ENCODE measurements around the gene RBP3.

The RBP3 gene

GRCh38 chr10:47400786-47401185, 52.6 kb downstream of the RBP3 start:
- H3K27me3 ChIP-seq (ENCODE audit: low read depth, low read length) = 0 out of 2 replicates have a peak, but pooled peaks cover 6% of the 10 kb centered on the region
- no peak overlapping the region for H2AFZ ChIP-seq (ENCODE audit: low read depth, low read length)
- no peak overlapping the region for H3K27ac ChIP-seq (ENCODE audit: low read length)
- TF ChIP-seq CTCF (IDR thresholded peaks at IDR 0.05; ENCODE audit: low read depth, low read length) (no peak), EZH2phosphoT487 (IDR thresholded peaks at IDR 0.05; ENCODE audit: low read depth) (no peak)
- no peaks in the 10 kb centered on the region for H3K36me3 ChIP-seq (replicated peaks; ENCODE audit: low read depth, low read length)
- H3K4me2 ChIP-seq (ENCODE audit: low read length) = no peak overlapping the region
- H3K9me3 ChIP-seq (ENCODE audit: insufficient read depth, low read length) = no peaks in the 10 kb centered on the region
- no peak overlapping the region for H3K9ac ChIP-seq (ENCODE audit: low read length)
- no peaks in the 10 kb centered on the region for H4K20me1 ChIP-seq (ENCODE audit: insufficient read depth, low read length)
- H3K79me2 ChIP-seq (ENCODE audit: low read length) = no peaks in the 10 kb centered on the region
- no peak overlapping the region for H3K4me3 ChIP-seq (ENCODE audit: low read length)
- H3K4me1 ChIP-seq (ENCODE audit: low read length) = no peaks in the 10 kb centered on the region

DNA sequence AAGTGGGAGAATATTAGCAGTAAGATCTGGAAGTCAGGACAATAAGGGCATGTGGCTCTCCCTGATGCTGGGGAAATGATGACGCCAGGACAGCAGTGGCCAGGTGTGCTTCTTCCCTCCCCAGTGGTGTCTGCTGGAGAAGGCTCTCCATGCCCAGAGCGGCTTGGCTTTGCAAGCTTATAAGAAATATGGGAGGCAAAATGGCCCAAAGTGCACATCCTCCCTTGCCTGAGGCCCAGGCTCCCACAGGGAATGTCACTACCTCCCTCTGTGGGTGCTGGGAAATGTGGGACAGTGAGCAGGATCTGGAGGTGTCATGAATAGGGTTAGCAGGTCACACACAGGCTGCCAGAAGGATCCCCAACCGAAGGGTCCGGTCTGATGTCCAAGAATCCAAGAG, 53.0 kb downstream of the RBP3 start:
- no peak overlapping the region for H3K27ac ChIP-seq (ENCODE audit: low read length)
- no peaks in the 10 kb centered on the region for H3K79me2 ChIP-seq (ENCODE audit: low read length)
- H3K4me1 ChIP-seq (ENCODE audit: low read length) = no peaks in the 10 kb centered on the region
- 0 out of 2 replicates have a peak, but pooled peaks cover 6% of the 10 kb centered on the region for H3K27me3 ChIP-seq (ENCODE audit: low read depth, low read length)
- TF ChIP-seq CTCF (IDR thresholded peaks at IDR 0.05; ENCODE audit: low read depth, low read length) (no peak), EZH2phosphoT487 (IDR thresholded peaks at IDR 0.05; ENCODE audit: low read depth) (no peak)
- no peak overlapping the region for H2AFZ ChIP-seq (ENCODE audit: low read depth, low read length)
- no peaks in the 10 kb centered on the region for H4K20me1 ChIP-seq (ENCODE audit: insufficient read depth, low read length)
- H3K9me3 ChIP-seq (ENCODE audit: insufficient read depth, low read length) = no peaks in the 10 kb centered on the region
- H3K9ac ChIP-seq (ENCODE audit: low read length) = no peak overlapping the region
- H3K4me2 ChIP-seq (ENCODE audit: low read length) = no peak overlapping the region
- H3K36me3 ChIP-seq (replicated peaks; ENCODE audit: low read depth, low read length) = no peaks in the 10 kb centered on the region
- H3K4me3 ChIP-seq (ENCODE audit: low read length) = no peak overlapping the region

GRCh38 chr10:47401874-47402640, 53.9 kb downstream of the RBP3 start:
- Histone ChIP-seq H3K79me2 (ENCODE audit: low read length) (no peaks in the 10 kb centered on the region), H3K4me2 (ENCODE audit: low read length) (no peak overlapping the region), H3K27me3 (ENCODE audit: low read depth, low read length) (0 out of 2 replicates have a peak, but pooled peaks cover 6% of the 10 kb centered on the region), H2AFZ (ENCODE audit: low read depth, low read length) (no peak overlapping the region), H3K9me3 (ENCODE audit: insufficient read depth, low read length) (no peaks in the 10 kb centered on the region), H3K4me1 (ENCODE audit: low read length) (no peaks in the 10 kb centered on the region), H4K20me1 (ENCODE audit: insufficient read depth, low read length) (no peaks in the 10 kb centered on the region), H3K36me3 (replicated peaks; ENCODE audit: low read depth, low read length) (no peaks in the 10 kb centered on the region), H3K4me3 (ENCODE audit: low read length) (no peak overlapping the region), H3K9ac (ENCODE audit: low read length) (no peak overlapping the region), H3K27ac (ENCODE audit: low read length) (no peak overlapping the region)
- no peak for TF ChIP-seq CTCF (IDR thresholded peaks at IDR 0.05; ENCODE audit: low read depth, low read length)
- no peak for TF ChIP-seq EZH2phosphoT487 (IDR thresholded peaks at IDR 0.05; ENCODE audit: low read depth)

DNA sequence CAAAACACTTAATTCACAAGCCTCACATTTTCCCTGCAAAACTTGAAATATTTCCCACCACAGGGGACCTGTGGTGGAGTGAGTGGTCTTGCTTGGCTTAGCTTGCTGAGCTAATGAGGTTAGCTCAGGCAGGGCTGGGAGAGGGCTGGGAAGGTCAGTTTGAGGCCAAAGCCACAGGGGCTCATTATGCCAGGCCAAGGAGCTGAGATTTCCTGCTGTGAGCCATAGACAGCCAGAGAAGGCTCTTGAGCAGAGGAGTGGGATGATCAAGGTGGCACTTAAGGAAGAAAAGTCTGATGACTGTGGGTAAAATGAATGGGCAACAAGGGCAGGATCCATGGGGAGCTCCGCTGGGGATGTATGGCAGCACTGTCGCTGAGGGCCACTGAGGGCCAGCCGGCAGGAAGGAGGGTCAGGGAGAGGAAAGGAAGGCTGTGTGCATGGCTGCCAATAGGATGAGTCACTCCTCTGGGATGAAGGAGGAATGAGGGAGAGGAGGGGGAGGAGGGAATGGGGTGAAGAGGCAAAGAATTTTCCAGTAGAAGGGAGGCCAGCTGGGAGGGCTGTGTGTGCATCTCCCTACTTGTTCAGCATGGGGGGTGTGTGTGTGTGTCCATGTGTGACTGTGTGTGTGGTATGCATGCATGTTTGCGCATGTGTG, 54.6 kb downstream of the RBP3 start:
- Histone ChIP-seq H3K9me3 (ENCODE audit: insufficient read depth, low read length) (no peaks in the 10 kb centered on the region), H3K36me3 (replicated peaks; ENCODE audit: low read depth, low read length) (no peaks in the 10 kb centered on the region), H3K9ac (ENCODE audit: low read length) (no peak overlapping the region), H3K4me2 (ENCODE audit: low read length) (no peak overlapping the region), H3K79me2 (ENCODE audit: low read length) (no peaks in the 10 kb centered on the region), H3K4me3 (ENCODE audit: low read length) (no peak overlapping the region), H4K20me1 (ENCODE audit: insufficient read depth, low read length) (no peaks in the 10 kb centered on the region), H3K27me3 (ENCODE audit: low read depth, low read length) (0 out of 2 replicates have a peak, but pooled peaks cover 6% of the 10 kb centered on the region), H2AFZ (ENCODE audit: low read depth, low read length) (no peak overlapping the region), H3K4me1 (ENCODE audit: low read length) (no peaks in the 10 kb centered on the region), H3K27ac (ENCODE audit: low read length) (no peak overlapping the region)
- TF ChIP-seq CTCF (IDR thresholded peaks at IDR 0.05; ENCODE audit: low read depth, low read length) (no peak), EZH2phosphoT487 (IDR thresholded peaks at IDR 0.05; ENCODE audit: low read depth) (no peak)
